NCI-H526 (cell line): Measurements from ENCODE around the gene CHKB.

Source experiments
- DNase-seq, 2 experiments: peaks; one replicate each; lab custom pipeline; 2025; lab: John Stamatoyannopoulos, UW

The CHKB gene

DNA sequence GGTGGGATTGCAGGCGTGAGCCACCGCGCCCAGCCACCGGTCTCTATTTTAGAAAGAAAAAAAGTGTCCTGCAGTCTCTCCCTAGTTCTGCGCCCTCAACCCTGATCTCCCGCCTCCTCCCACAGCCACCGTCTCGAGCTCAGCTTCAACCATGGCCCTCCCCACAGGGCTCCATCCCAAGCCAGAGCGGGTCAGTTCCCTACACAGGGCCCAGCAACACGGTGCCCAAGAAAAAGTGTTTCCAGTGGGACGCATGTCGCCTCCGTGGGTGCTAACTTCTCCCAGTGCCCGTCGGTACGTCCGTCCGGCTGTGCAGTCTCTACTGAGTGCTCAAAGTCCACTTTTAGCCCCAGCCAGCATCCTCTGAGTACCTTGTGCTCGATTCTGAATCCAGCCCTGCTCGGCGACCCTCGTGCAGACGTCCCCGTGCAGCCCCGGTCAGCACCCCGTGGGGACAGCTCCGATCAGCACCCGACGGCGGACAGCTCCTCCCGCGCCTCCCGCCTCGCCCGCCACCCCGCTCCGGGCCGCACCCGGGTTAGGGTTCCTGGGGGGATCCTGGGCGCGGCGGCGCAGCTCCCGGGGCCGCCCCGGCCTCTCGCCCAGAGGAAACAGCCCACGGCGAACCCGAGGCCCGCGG is 17.3 kb upstream of the CHKB start:
- peak in 1 of 2 experiments; percentile 50 for DNase-seq

DNA sequence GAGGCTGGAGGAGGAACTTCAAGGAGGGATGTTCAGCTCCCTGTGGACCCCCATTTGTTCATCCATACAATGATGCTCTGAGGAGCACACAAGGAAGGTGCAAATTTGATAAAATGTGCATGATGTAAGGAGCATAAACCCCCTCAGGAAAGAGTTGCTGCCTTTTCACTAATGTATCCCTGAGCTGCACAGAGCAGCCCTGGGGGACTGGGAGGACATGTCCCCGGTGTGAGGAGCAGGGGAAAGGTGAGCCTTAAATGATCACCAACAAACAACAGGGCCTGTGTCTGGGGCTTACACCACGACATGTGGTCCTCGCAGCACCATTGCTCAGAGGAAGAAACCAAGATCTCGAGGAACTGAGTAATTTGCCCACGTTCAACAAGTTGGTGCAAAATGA is 14.4 kb upstream of the CHKB start:
- DNase-seq: no peak

GRCh38 chr22:50595189-50595588 is 12.5 kb upstream of the CHKB start:
- no peak for DNase-seq

- DNase-seq: no peak
These were observed 4.8 kb upstream of the CHKB start for GRCh38 chr22:50587407-50587806.

GRCh38 chr22:50586416-50586815 is 3.8 kb upstream of the CHKB start:
- DNase-seq: no peak

GRCh38 chr22:50585781-50586180 is 3.1 kb upstream of the CHKB start:
- no peak for DNase-seq

GRCh38 chr22:50585238-50585637 is 2.6 kb upstream of the CHKB start:
- no peak for DNase-seq

- DNase-seq: peak in 1 of 2 experiments; percentile 29
These were observed 1.8 kb upstream of the CHKB start for GRCh38 chr22:50584106-50585096.

- DNase-seq: no peak
These were observed 729 bp upstream of the CHKB start for GRCh38 chr22:50583294-50583861.

- DNase-seq: no peak
These were observed 628 bp downstream of the CHKB start for GRCh38 chr22:50581950-50582492.

DNA sequence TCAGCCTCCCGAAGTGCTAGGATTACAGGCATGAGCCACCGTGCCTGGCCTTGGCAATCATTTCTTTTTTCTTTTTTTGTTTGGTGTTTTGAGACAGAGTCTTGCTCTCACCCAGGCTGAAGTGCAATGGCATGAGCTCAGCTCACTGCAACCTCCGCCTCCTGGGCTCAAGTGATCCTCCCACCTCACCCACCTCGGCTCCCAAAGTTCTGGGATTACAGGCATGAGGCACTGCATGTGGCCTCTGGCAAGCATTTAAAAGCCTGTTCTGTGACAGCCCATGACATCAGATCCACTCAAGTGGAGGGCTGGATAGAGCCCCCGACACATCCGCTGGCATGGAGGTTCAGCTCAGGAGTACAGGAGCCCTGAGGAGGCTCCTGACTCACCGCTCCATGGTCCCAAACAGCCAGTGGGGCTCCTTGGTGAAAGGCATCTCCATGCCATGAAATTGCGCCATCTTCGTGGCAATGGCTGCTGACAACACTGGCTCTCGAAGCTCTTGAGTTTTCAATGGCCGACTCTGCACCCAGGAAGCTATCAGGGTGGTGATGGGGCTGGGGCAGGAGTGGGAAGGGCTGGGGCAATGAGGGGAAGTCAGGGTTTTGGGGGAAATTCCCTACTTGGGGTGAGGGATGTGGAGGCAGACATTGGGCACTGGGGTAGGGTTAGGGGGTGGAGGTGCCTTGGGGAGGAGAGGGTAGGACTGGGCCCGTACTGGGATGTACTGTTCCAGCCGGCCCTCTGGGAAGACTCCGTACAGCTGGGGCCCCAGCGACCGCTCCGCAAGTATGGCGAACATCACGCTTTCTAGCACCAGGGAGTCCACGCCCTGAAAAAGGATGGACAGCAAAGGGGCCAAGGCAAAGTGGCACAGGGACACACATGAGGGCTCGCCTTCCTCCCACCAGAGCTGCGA is 1.4 kb downstream of the CHKB start:
- DNase-seq: no peak

DNA sequence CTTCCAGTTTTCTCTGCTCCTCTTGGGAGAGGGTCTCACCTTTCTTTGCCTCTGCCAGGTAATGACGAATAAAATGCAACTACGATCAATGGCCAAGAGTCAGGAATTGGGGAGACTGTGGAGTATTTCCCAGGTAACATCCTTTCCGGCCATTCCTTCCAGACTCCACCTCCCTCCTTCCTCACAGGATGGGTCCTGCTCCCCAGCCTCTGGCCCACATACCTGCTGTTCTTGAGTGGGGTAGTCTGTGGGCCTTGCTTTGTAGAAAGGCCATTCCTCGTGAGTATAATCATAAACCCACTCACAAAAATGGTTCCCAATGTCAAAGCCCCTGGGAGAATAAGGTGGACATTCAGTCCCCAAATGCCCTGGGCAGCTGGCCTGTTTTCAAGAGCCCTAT is 2.9 kb downstream of the CHKB start:
- DNase-seq: no peak

- DNase-seq: no peak
These were observed 3.8 kb downstream of the CHKB start for GRCh38 chr22:50578776-50579310.

DNA sequence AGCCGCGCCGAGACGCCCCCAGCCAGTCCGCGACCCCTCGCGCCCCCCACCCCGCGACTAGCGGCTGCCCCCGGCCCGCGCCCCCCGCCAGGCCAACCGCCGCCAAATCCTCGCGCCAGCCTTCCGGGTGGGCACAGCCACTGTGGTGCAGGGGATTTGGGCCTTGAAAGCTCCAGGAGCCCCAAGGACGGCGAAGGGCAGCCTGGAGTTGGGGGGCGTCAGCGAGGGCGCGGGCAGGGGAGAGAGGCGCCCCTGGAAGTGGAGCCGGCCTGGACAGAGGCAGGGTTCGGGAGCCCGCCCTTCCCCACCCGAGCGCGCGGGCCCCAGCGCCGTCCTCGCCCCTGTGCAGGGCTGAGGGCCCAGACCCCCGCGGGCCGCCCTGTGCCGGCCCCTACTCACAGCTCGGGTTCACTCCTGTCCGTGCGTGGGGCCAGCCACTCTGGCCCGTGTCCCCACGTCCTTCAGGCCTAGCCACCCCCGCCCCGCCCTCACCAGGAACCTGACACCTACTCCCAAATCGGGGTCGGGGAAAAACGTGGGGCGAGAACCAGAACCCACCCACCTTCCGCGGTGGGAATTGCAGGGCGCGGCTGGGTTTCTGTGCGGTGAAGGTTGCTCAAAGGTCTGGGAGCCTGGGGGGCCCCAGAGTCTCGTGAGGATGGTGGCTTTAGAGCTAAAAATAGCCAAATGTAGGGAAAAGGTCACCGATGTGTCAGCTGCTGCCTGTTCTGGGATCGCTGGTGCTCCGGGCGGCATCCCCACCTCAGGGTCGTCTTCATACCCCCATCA is 4.5 kb downstream of the CHKB start, which contains the start of gene CPT1B:
Gene CPT1B (minus strand): TSS at position 441 of the 789 bp plus-strand sequence. CDS start 512 bp downstream, outside the sequence.
- no peak for DNase-seq

- DNase-seq: no peak
These were observed 5.0 kb downstream of the CHKB start for GRCh38 chr22:50577697-50577986.

- no peak for DNase-seq
These were observed 5.6 kb downstream of the CHKB start for GRCh38 chr22:50576806-50577696.

DNA sequence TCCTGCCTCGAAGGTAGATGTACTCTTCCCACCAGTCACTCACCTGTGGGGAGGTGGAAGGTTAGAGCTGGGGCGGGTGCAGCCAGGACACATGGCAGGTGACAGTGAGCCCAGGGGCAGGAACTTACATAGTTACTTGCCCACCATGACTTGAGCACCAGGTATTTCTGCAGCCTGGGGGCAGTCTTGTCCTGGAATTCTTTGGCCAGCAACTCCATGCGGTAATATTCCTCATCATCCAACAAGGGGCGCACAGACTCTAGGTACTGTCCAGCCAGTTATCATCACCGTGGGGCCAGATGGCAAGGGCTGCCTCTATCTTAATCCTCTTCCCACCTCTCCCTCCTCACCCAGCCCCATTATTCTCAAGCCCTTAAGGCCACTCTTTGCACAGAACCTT is 6.6 kb downstream of the CHKB start:
- peak; percentile 35 to 66 for DNase-seq

DNA sequence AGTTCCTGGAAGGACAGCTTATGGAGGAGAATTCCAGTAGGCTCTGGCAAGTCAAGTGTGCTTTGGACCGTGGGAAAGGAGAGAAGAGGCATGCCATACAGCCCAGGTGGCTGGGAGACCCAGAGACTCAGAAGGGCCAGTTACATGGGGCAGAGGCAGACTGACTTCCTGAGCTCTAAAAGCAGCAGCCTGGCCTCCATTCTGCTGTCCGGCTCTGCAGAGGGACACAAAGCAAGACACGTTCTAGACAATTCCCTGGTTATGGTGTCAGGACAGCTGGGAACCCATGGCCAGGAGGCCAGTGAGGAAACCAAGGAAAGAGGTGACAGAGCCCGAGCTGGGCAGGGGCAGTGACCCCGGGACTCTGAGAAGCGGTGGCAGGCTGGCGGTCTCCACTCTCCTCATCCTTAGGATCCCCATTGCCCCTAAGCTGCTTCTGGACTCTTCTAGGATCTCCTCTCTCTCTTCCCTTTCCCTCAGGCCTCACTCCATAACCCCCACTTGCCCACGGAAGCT is 7.2 kb downstream of the CHKB start:
- no peak for DNase-seq

- no peak for DNase-seq
These were observed 8.3 kb downstream of the CHKB start for GRCh38 chr22:50574383-50574755.
